Measurements from ENCODE around the gene MAML3. TPM values are rescaled to one million over a fixed set of nuclear protein-coding genes. Genes with fewer than 3 reads are reported as not detected.

Gene MAML3
- total RNA-seq, 2 donors from 2014 or later: 29.2 to 32.2 TPM

DNA sequence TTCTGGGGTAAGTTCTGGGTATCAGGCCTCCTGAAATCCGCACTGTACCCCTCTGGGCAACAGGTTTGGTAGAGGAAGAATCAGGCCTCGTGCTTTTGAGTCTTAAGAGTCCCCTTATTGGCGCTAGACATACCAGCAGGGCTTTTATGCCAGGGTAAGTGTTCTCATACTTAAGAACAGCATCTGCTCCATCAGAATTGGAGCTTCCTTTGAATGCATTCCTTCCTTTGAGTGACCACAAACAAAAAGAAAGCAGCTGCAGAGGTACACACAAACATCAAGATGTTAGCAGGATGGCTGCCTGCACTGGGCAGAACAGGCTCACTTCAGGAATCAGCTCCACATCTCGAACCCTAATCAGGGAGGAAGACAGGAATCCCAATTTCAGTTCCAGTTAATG, 331.6 kb downstream of the MAML3 start:
- H3K27me3 Mint-ChIP-seq (ENCODE audit: insufficient read depth): no peaks in the 10 kb centered on the region
- Histone ChIP-seq H3K4me3 (ENCODE audit: low read length) (no peak overlapping the region), H3K9me3 (ENCODE audit: control insufficient read depth, low read length) (peaks cover 15% of the 10 kb centered on the region), H3K27ac (ENCODE audit: low read depth, low read length) (no peak overlapping the region), H3K9ac (ENCODE audit: extremely low read depth, low read length, poor library complexity, severe bottlenecking) (no peak overlapping the region), H3K36me3 (ENCODE audit: control insufficient read depth, insufficient read depth, low read length) (peaks cover 22% of the 10 kb centered on the region), H3K4me1 (ENCODE audit: control insufficient read depth, insufficient read depth, low read length) (peaks cover 26% of the 10 kb centered on the region), H3K27me3 (ENCODE audit: control insufficient read depth, insufficient read depth, low read length, poor library complexity, severe bottlenecking) (no peaks in the 10 kb centered on the region)
- H3K4me1 Mint-ChIP-seq: peaks cover 73% of the 10 kb centered on the region
- no peak overlapping the region for H3K4me3 Mint-ChIP-seq
- DNase-seq: no peak
- peaks cover 19% of the 10 kb centered on the region for H3K36me3 Mint-ChIP-seq (ENCODE audit: low read depth)
- H3K9me3 Mint-ChIP-seq: peaks cover 10% of the 10 kb centered on the region
- H3K27ac Mint-ChIP-seq: no peak overlapping the region
- no peak for TF ChIP-seq CTCF (conservative IDR thresholded peaks at IDR 0.05)
- 96 to 100% methylated on average over 1 to 4 of the region's 4 CpGs for WGBS, 2 experiments (ENCODE audit: insufficient coverage in 1 of 2, insufficient read length in 1 of 2)

DNA sequence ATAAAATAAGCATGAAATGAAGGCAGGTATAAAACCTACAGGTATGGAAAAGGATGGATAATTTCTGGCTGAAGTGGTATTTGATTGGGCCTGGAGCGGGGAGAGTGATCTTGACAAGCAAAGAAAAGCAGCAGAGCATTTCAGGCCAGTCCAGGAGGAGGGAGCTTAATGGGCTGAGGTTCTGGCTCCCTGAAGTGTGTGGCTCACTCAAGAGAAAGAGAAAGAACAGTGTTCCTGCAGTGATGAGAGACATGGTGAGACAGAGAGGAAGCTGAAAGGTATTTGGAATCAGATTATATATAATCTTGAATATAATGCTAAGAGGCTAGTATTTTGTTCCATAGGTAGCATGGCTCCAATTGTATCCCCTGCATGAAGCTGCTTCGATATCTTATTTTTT, 334.9 kb downstream of the MAML3 start:
- H3K9ac ChIP-seq (ENCODE audit: extremely low read depth, low read length, poor library complexity, severe bottlenecking): no peak overlapping the region
- WGBS, 2 experiments (ENCODE audit: insufficient coverage in 1 of 2, insufficient read length in 1 of 2): 86 to 94% methylated on average over 2 of the region's 2 CpGs
- H3K36me3 Mint-ChIP-seq (ENCODE audit: low read depth): peaks cover 20% of the 10 kb centered on the region
- TF ChIP-seq CTCF (conservative IDR thresholded peaks at IDR 0.05): no peak
- H3K27ac Mint-ChIP-seq: no peak overlapping the region
- H3K4me3 Mint-ChIP-seq: no peak overlapping the region
- no peak overlapping the region for H3K27ac ChIP-seq (ENCODE audit: low read depth, low read length)
- no peaks in the 10 kb centered on the region for H3K27me3 Mint-ChIP-seq (ENCODE audit: insufficient read depth)
- H3K36me3 ChIP-seq (ENCODE audit: control insufficient read depth, insufficient read depth, low read length): peaks cover 22% of the 10 kb centered on the region
- H3K4me1 Mint-ChIP-seq: peaks cover 75% of the 10 kb centered on the region
- no peak overlapping the region for H3K4me3 ChIP-seq (ENCODE audit: low read length)
- no peak for DNase-seq
- H3K9me3 Mint-ChIP-seq: peaks cover 10% of the 10 kb centered on the region
- peaks cover 15% of the 10 kb centered on the region for H3K9me3 ChIP-seq (ENCODE audit: control insufficient read depth, low read length)
- H3K27me3 ChIP-seq (ENCODE audit: control insufficient read depth, insufficient read depth, low read length, poor library complexity, severe bottlenecking): no peaks in the 10 kb centered on the region
- peaks cover 24% of the 10 kb centered on the region for H3K4me1 ChIP-seq (ENCODE audit: control insufficient read depth, insufficient read depth, low read length)

DNA sequence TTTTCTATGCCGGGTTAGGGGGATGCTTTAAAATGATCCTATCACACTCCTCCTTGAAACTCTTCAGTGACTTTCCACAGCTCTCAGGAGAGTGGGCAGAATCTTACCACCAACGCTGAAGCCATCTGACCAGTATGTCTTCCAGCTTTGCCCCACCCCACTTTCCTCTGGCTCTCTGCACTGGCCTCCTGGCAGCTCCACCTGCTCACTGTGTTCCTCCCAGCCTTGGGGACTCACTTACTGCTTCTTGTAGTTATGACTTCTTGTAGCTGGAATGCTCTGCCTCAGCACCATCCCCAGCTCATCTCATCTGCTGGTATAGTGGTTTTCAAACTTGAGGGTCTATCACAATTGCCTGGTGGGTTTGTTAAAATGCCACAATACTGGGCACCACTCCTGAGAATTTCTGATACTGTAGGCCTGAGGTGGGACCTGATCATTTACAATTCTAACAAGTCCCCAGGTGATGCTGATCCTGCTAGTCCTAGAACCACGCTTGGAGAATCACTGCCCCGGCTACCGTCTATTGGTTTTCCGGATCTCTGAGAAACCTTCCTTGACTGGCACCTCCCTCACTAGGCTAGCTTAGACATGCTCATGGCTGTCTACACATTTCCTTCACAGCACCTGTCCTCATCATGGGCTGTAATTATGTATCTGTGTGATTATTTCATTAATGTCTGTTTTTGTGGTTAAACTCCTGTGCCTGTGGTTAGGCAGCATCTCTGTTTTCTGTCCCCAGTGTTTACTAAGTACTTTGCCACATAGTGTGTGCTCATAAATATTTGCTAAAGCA, 336.1 kb downstream of the MAML3 start:
- Histone ChIP-seq H3K36me3 (ENCODE audit: control insufficient read depth, insufficient read depth, low read length) (peaks cover 22% of the 10 kb centered on the region), H3K4me1 (ENCODE audit: control insufficient read depth, insufficient read depth, low read length) (peaks cover 31% of the 10 kb centered on the region), H3K9ac (ENCODE audit: extremely low read depth, low read length, poor library complexity, severe bottlenecking) (no peak overlapping the region), H3K27me3 (ENCODE audit: control insufficient read depth, insufficient read depth, low read length, poor library complexity, severe bottlenecking) (no peaks in the 10 kb centered on the region), H3K4me3 (ENCODE audit: low read length) (no peak overlapping the region), H3K9me3 (ENCODE audit: control insufficient read depth, low read length) (peaks cover 15% of the 10 kb centered on the region), H3K27ac (ENCODE audit: low read depth, low read length) (no peak overlapping the region)
- Mint-ChIP-seq H3K4me1 (peaks cover 75% of the 10 kb centered on the region), H3K36me3 (ENCODE audit: low read depth) (peaks cover 20% of the 10 kb centered on the region), H3K27me3 (ENCODE audit: insufficient read depth) (no peaks in the 10 kb centered on the region), H3K4me3 (no peak overlapping the region), H3K27ac (no peak overlapping the region), H3K9me3 (peaks cover 10% of the 10 kb centered on the region)
- TF ChIP-seq CTCF (conservative IDR thresholded peaks at IDR 0.05): no peak
- no peak for DNase-seq
- whole genome bisulfite sequencing, 2 experiments (ENCODE audit: insufficient coverage in 1 of 2, insufficient read length in 1 of 2): 96 to 100% methylated on average over 5 to 6 of the region's 6 CpGs
